Prostate gland (tissue), 2 donors: ENCODE data around the gene DOCK4.

ENCODE experiments used
- CTCF ChIP-seq, 4 experiments: fragments of 200-600 bp in 2 of 4; fragments of 450-650 bp in 2 of 4; sonication (generic) in 2 of 4; IDR thresholded peaks; 1 replicate in 3 of 4; 2 replicates in 1 of 4; pipeline ENCODE4 v1.5.1; 2016 to 2019; ENCODE audit warnings: antibody characterized with exemption in 4 of 4, mild to moderate bottlenecking in 2 of 4, moderate library complexity in 2 of 4
- POLR2A ChIP-seq: fragments of 450-650 bp; IDR thresholded peaks from one replicate; pipeline ENCODE4 v1.6.1; 2016; ENCODE audit warnings: antibody characterized with exemption, mild to moderate bottlenecking
- POLR2AphosphoS5 ChIP-seq: sonication (generic); formaldehyde crosslinking; IDR thresholded peaks from one replicate; pipeline ENCODE4 v1.6.1; 2017; ENCODE audit warnings: antibody characterized with exemption

- TF ChIP-seq CTCF (IDR thresholded peaks at IDR 0.05) (no peak), POLR2A (no peak), POLR2AphosphoS5 (no peak)
Measured at GRCh38 chr7:112115880-112116279, 90.3 kb downstream of the DOCK4 start.
